Astrocyte (in vitro differentiated cells and primary cell): Measurements from ENCODE around the gene ESD. TPM values are rescaled to one million over a fixed set of nuclear protein-coding genes. Genes with fewer than 3 reads are reported as not detected.

Experiments used
- DNase-seq: peaks from one replicate; pipeline ENCODE4 v3.0.0-alpha.2; 2010; ENCODE audit warnings: low read depth
- FAIRE-seq: peaks from 2 replicates; lab custom pipeline; 2011; peaks lifted over from hg19 to GRCh38; lab: Jason Lieb, UNC
- H2AFZ ChIP-seq: 2 replicates; pipeline ENCODE4 v1.6.0; 2012; ENCODE audit warnings: low read depth, low read length, inconsistent platforms
- H3K27ac ChIP-seq: 2 replicates; pipeline ENCODE4 v1.5.1; 2011; ENCODE audit warnings: low read depth, low read length, inconsistent platforms
- H3K27me3 ChIP-seq: 2 replicates; pipeline ENCODE4 v1.6.0; 2011; ENCODE audit warnings: low read length, inconsistent platforms; ENCODE audit not compliant: insufficient read depth
- H3K36me3 ChIP-seq: 2 replicates; pipeline ENCODE4 v1.5.1; 2011; ENCODE audit warnings: low read length, inconsistent platforms; ENCODE audit not compliant: insufficient read depth
- H3K4me1 ChIP-seq: 2 replicates; pipeline ENCODE4 v1.5.1; 2011; ENCODE audit warnings: low read length, inconsistent platforms; ENCODE audit not compliant: insufficient read depth
- H3K4me2 ChIP-seq: 2 replicates; pipeline ENCODE4 v1.6.0; 2012; ENCODE audit warnings: low read length, inconsistent platforms
- H3K4me3 ChIP-seq: 2 replicates; pipeline ENCODE4 v1.5.1; 2011; ENCODE audit warnings: low read depth, mild to moderate bottlenecking, low read length, inconsistent platforms; ENCODE audit not compliant: insufficient read depth
- H3K79me2 ChIP-seq: 2 replicates; pipeline ENCODE4 v1.6.0; 2012; ENCODE audit warnings: mild to moderate bottlenecking, low read length, inconsistent platforms; ENCODE audit not compliant: insufficient read depth
- H3K9ac ChIP-seq: 2 replicates; pipeline ENCODE4 v1.6.0; 2012; ENCODE audit warnings: mild to moderate bottlenecking, low read length, inconsistent platforms
- H3K9me3 ChIP-seq: 2 replicates; pipeline ENCODE4 v1.5.1; 2012; ENCODE audit warnings: low read depth, mild to moderate bottlenecking, low read length, inconsistent platforms; ENCODE audit not compliant: insufficient read depth
- H4K20me1 ChIP-seq: 2 replicates; pipeline ENCODE4 v1.6.0; 2012; ENCODE audit warnings: low read length, inconsistent platforms; ENCODE audit not compliant: insufficient read depth
- H3K27ac Mint-ChIP-seq: one replicate; pipeline ENCODE4 v1.8.0; 2021; ENCODE audit warnings: mild to moderate bottlenecking, mixed read lengths; ENCODE audit not compliant: unreplicated experiment
- H3K27me3 Mint-ChIP-seq: one replicate; pipeline ENCODE4 v1.8.0; 2021; ENCODE audit warnings: low read depth, mixed read lengths; ENCODE audit not compliant: unreplicated experiment
- H3K36me3 Mint-ChIP-seq: one replicate; pipeline ENCODE4 v1.8.0; 2021; ENCODE audit warnings: low read depth, mixed read lengths; ENCODE audit not compliant: unreplicated experiment
- H3K4me1 Mint-ChIP-seq: one replicate; pipeline ENCODE4 v1.8.0; 2021; ENCODE audit warnings: low read depth, mixed read lengths; ENCODE audit not compliant: unreplicated experiment
- H3K4me3 Mint-ChIP-seq: one replicate; pipeline ENCODE4 v1.8.0; 2021; ENCODE audit warnings: mild to moderate bottlenecking, moderate library complexity, mixed read lengths; ENCODE audit not compliant: unreplicated experiment
- H3K9me3 Mint-ChIP-seq: one replicate; pipeline ENCODE4 v1.8.0; 2021; ENCODE audit warnings: mild to moderate bottlenecking, mixed read lengths; ENCODE audit not compliant: unreplicated experiment
- EZH2 ChIP-seq: IDR thresholded peaks from 2 replicates; pipeline ENCODE4 v1.6.1; 2012; ENCODE audit warnings: mild to moderate bottlenecking, low read length, inconsistent platforms; ENCODE audit not compliant: insufficient read depth
- total RNA-seq: library from RNA; stranded (reverse); gene quantifications from 2 replicates; pipeline ENCODE4 v1.2.1, GENCODE V29; 2021
- TF ChIP-seq, protein P1 (sequence below): IDR thresholded peaks from 2 replicates; pipeline ENCODE4 v1.5.1; 2011; ENCODE audit warnings: low read depth, mild to moderate bottlenecking, inconsistent platforms, low read length, moderate library complexity; ENCODE audit not compliant: insufficient read depth

Gene ESD
- total RNA-seq, 1 donor from 2014 or later, result 91.3 TPM

- no peaks in the 10 kb centered on the region for H3K9me3 ChIP-seq
- Mint-ChIP-seq H3K4me3 (no peak overlapping the region), H3K27ac (no peak overlapping the region), H3K27me3 (no peaks in the 10 kb centered on the region), H3K4me1 (peaks cover 7% of the 10 kb centered on the region), H3K9me3 (no peaks in the 10 kb centered on the region), H3K36me3 (no peaks in the 10 kb centered on the region)
- no peak overlapping the region for H3K4me3 ChIP-seq
- no peak overlapping the region for H3K27ac ChIP-seq
- no peak overlapping the region for H2AFZ ChIP-seq
- TF ChIP-seq, protein P1, sequence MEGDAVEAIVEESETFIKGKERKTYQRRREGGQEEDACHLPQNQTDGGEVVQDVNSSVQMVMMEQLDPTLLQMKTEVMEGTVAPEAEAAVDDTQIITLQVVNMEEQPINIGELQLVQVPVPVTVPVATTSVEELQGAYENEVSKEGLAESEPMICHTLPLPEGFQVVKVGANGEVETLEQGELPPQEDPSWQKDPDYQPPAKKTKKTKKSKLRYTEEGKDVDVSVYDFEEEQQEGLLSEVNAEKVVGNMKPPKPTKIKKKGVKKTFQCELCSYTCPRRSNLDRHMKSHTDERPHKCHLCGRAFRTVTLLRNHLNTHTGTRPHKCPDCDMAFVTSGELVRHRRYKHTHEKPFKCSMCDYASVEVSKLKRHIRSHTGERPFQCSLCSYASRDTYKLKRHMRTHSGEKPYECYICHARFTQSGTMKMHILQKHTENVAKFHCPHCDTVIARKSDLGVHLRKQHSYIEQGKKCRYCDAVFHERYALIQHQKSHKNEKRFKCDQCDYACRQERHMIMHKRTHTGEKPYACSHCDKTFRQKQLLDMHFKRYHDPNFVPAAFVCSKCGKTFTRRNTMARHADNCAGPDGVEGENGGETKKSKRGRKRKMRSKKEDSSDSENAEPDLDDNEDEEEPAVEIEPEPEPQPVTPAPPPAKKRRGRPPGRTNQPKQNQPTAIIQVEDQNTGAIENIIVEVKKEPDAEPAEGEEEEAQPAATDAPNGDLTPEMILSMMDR, result no peak
- TF ChIP-seq EZH2, result no peak
- FAIRE-seq (no peak), DNase-seq (no peak)
- H4K20me1 ChIP-seq, result no peaks in the 10 kb centered on the region
- H3K4me1 ChIP-seq, result no peaks in the 10 kb centered on the region
- H3K9ac ChIP-seq, result no peak overlapping the region
- no peaks in the 10 kb centered on the region for H3K79me2 ChIP-seq
- no peak overlapping the region for H3K4me2 ChIP-seq
- H3K27me3 ChIP-seq, result no peaks in the 10 kb centered on the region
- H3K36me3 ChIP-seq, result no peaks in the 10 kb centered on the region
Observed at GRCh38 chr13:46822551-46822950, 25.6 kb upstream of the ESD start.

- no peak overlapping the region for H3K9ac ChIP-seq
- H4K20me1 ChIP-seq, result no peaks in the 10 kb centered on the region
- no peaks in the 10 kb centered on the region for H3K4me1 ChIP-seq
- H3K79me2 ChIP-seq, result no peaks in the 10 kb centered on the region
- no peak overlapping the region for H3K4me3 ChIP-seq
- peaks cover under 1% of the 10 kb centered on the region for H3K9me3 ChIP-seq
- H2AFZ ChIP-seq, result no peak overlapping the region
- TF ChIP-seq EZH2, result no peak
- TF ChIP-seq, protein P1, result no peak
- H3K27me3 ChIP-seq, result no peaks in the 10 kb centered on the region
- no peak overlapping the region for H3K27ac ChIP-seq
- Mint-ChIP-seq H3K36me3 (no peaks in the 10 kb centered on the region), H3K27ac (no peak overlapping the region), H3K4me1 (peaks cover 7% of the 10 kb centered on the region), H3K27me3 (no peaks in the 10 kb centered on the region), H3K9me3 (peaks cover 5% of the 10 kb centered on the region), H3K4me3 (no peak overlapping the region)
- no peaks in the 10 kb centered on the region for H3K36me3 ChIP-seq
- FAIRE-seq, result no peak
- DNase-seq, result no peak
- no peak overlapping the region for H3K4me2 ChIP-seq
Observed at GRCh38 chr13:46817838-46818476, 21.0 kb upstream of the ESD start.

GRCh38 chr13:46817095-46817494 lies 20.1 kb upstream of the ESD start:
- H3K9me3 ChIP-seq, result peaks cover 4% of the 10 kb centered on the region
- no peaks in the 10 kb centered on the region for H4K20me1 ChIP-seq
- no peak for FAIRE-seq
- no peak overlapping the region for H3K4me2 ChIP-seq
- no peaks in the 10 kb centered on the region for H3K36me3 ChIP-seq
- Mint-ChIP-seq H3K4me1 (no peaks in the 10 kb centered on the region), H3K9me3 (peaks cover 12% of the 10 kb centered on the region), H3K36me3 (no peaks in the 10 kb centered on the region), H3K4me3 (no peak overlapping the region), H3K27ac (no peak overlapping the region), H3K27me3 (no peaks in the 10 kb centered on the region)
- H3K4me1 ChIP-seq, result no peaks in the 10 kb centered on the region
- no peak overlapping the region for H3K4me3 ChIP-seq
- no peak overlapping the region for H3K27ac ChIP-seq
- peak overlapping the region; percentile 28 for H2AFZ ChIP-seq
- no peaks in the 10 kb centered on the region for H3K79me2 ChIP-seq
- TF ChIP-seq, protein P1, result no peak
- no peak for TF ChIP-seq EZH2
- no peaks in the 10 kb centered on the region for H3K27me3 ChIP-seq
- DNase-seq, result no peak
- no peak overlapping the region for H3K9ac ChIP-seq
